HG03196 (cell line): ENCODE results near the gene LRRK1.

Experiments
- ATAC-seq: cut with Tn5 transposase; IDR thresholded peaks from one replicate; pipeline ENCODE4 v1.9.1; 2021; ENCODE audit not compliant: unreplicated experiment

LRRK1 gene

DNA sequence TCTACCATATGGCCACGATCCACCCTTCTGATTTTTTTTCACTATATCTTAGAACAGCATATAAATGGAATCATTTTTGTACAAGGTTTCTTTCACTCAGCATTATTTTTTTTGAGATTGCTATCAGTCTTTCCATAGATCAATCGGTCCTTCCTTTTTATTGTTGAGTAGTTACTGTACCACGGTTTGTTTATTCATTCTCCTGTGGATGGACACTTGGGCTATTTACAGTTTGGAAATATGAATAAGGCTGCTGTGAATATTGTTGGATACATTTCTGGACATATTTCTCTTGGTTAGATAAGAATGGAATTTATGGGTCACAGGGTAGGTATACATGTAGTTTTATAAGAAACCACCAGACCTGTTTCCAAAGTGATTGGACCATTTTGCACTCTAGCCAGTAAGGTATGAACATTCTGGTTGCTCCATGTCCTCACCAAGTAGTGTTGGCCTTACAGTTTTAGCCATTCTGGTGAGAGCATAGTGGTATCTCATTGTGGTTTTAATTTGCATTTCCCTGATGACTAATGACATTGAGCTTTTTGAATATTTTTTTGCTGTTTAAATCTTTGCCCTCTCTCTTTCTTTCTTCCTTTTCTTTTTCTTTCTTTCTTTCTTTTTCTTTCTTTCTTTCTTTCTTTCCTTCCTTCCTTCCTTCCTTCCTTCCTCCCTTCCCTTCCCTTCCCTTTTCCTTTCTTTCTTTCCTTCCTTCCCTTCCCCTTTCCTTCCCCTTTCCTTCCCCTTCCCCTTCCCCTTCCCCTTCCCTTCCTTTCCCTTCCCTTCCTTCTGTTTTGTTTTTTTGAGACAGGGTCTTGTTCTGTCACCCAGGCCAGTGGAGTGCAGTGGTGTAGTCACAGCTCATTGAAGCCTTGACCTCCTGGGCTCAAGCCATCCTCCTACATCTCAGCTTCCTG, 49.2 kb downstream of the LRRK1 start:
- ATAC-seq: no peak

DNA sequence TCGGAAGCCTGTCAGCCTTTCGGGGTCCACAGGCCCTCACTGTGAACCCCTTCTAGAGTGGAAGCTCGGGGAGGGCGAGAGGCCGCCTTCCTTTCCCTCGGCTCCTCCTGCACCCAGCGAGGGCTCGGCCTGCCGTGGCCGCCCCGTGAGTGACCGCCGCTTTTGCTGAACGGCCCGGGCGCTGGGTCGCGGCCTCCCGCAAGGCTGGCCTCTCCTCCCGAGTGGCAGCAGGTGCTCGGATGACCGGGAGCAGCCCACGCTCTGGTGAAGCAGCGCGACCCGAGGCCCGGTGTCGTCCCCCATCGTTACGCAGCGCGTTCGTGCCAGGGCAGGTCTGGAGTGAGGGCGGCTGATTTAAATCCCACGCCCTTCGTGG, 53.8 kb downstream of the LRRK1 start:
- ATAC-seq: no peak

DNA sequence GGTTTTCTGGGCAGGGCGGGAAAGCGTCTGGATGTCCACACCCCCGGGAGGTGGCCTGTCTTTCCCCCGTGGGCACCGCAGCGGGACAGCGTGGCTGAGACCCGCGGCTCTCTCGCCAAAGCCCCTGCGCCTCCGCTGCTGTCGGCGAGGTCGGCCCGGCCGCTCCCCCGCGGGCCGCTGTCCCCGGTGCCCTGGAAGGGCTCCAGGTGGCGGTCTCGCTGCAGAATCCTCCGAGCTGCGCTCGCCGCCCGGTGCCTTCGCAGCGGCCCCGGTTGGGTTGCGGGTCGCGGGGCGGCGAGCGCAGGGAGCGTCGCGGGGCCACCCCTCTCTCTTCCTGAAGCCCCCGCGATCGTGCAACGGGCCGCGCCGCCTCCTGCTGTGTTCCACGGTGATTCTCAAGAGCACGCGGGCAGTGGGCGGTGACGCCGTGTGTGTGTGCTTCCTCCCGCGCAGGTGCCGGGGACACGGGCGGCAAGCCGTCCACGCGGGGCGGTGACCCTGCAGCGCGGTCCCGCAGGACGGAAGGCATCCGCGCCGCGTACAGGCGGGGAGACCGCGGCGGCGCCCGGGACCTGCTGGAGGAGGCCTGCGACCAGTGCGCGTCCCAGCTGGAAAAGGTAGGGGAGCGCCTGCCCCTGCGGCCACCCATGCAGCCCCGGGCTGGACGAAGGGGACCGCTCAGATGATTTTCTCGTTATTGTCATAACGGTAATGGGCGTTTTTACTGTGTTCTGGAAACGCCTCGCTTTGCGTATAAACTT, 54.4 kb downstream of the LRRK1 start:
- no peak for ATAC-seq

DNA sequence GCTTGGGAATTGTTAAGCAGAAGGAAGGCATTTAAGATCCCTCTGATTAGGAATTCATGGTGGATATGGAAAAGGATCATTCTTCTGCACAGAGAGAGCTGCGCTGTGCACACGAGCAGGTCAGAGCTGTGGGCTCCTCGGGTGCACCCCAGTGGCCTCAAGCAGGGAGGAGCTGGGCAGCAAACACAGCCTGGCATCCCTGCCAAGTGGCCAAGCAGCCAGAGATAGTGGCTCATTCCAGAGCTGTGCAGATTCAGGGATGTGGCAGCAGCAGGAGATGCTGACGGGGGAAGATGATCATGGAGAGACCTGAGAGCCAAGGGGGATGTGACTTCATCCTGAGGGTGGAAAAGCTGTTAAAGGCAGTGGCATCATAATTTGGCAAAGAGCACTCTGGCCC, 55.9 kb downstream of the LRRK1 start:
- ATAC-seq: no peak

DNA sequence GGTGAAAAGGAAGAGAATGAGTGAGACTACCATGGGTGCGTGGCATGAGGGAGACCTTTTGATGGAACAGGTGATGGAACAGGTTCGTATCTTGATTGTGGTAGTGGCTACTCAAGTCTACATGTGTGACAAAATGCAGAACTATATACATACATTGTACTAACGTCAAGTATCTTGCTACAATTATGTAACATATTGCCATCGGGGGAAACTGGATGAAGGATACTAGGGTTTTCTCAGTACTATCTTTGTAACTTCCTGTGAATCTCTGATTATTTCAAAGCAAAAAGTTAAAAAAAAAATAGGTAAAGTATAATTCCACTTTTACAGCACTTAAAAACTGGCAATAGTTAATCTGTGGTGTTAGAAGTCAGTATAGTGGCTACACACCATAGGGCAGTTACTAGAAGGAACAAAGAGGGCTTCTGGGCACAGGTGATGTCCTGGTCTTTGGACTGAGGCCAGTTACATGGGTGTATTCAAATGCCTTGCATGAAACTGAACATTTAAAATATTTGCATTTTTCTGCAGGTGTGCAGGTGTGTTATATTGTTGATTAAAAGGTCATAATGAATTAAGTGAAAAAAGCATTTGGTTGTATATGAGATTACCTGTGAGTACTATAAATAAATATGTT, 61.4 kb downstream of the LRRK1 start:
- no peak for ATAC-seq

DNA sequence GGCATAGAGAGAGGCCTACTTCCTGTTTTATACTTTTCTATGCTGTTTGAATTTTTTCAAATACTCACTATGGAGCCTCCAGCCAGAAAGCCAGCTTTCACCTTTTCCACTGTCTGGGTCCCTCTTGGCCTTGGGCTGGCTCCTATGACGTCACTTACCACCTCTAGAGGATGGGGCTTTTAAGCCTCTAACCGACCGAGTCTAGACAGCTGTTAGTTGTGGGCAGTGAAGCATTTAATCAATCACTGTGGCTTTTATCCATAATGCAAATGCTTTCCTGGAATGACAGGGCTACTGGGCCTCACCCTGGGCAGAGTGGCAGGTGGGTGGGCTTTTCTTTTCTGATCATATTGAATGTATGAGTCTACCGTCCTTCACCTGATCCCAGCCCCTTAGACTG, 61.9 kb downstream of the LRRK1 start:
- ATAC-seq: no peak

DNA sequence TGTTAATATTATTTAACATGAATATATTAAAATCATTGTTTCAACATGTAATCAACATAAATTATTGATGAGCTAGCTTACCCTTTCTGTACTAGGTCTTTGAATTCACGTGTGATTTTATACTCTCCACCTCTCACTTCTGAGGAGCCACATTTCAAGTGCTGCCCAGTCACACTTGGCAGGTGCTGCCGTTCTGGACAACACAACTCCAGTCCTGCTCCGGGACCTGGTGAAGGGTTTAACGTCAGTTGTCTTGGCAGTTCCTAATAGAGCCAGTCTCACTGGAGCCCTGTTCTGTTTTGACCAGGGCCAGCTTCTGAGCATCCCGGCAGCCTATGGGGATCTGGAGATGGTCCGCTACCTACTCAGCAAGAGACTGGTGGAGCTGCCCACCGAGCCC, 64.1 kb downstream of the LRRK1 start:
- ATAC-seq: no peak

DNA sequence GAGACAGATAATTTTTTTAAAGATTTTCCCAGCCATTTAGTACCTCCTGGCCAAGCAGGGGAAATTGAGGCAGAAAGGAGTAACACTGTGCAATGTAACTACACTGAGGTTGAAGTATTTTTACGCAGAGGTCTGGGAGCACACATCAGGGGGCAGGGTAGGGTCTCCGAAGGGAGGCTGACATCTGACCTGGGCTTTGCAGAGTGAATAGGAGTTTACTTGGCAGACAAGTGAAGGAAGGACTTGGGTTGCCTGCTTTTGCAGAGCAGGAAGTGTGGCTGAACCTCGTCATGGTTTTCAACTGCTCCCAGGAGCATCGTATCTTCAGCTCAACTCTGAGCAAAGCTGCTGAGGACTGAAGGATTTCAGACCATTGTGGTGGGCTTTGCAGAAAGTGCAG, 66.2 kb downstream of the LRRK1 start:
- no peak for ATAC-seq

DNA sequence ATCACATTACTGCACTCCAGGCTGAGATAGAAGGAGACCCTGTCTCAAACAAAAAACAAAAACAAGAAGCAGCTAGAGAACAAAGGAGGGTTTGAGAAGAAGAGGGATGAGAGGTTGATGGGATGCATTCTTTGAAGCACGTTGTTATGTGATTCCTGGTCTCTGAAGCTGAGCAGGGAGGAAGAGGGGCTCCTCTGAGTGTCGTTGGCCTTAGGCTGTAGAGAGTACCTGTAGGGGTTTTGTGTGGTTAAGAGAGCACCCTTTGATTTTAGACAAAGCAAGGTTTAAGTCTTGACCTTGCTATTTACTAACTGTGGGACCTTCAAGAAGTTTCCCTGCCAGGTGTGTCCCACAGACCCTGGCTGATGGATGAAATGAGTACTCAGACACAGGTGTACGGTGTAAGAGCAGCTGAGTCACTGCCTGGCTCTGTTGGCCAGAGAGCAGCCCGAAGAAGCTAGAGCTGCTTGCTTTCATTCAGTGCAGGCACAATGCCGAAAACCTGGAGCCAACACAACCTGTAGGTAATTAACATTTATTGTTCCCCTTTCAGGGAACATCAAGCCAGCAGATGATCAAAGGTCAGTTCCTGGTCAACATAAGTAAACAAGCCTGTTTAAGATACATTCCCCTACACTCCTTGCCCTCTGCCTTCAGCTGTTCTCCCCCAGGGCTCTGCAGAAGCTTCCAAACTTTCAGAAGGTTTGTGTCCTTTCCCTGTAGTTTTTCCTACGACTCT, 67.2 kb downstream of the LRRK1 start:
- ATAC-seq: no peak

DNA sequence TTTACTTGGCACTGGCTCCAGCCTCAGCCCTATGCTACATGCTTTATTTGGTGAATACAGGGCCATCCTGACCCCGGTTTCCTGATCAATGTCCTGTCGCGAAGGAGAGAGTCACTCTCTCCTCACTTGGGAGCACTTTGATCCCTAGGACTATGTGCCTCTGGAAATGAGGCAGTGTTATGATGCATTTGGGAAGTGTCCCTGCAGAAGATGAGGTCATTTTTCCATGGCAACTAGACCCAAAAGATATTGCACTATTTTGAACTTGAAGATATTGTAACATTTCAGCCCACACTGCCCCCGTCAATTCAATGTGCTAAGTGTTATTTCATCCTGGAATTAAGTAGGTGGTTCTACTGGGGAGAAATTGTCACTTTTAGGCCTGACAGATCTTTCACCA, 68.0 kb downstream of the LRRK1 start:
- ATAC-seq: no peak

DNA sequence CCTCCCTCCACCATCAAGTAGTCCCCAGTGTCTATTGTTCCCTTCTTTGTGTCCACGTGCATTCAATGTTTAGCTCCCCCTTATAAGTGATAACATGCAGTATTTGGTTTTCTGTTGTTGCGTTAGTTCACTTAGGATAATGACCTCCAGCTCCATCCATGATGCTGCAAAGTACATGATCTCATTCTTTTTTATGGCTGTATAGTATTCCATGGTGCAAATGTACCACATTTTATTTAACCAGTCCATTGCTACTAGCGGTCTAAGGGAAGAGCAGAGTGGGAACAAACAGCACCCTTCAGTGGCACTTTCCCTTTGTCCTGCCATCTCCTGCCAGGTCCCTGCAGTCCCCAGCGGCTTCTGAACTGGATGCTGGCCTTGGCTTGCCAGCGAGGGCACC, 69.1 kb downstream of the LRRK1 start:
- ATAC-seq: no peak

DNA sequence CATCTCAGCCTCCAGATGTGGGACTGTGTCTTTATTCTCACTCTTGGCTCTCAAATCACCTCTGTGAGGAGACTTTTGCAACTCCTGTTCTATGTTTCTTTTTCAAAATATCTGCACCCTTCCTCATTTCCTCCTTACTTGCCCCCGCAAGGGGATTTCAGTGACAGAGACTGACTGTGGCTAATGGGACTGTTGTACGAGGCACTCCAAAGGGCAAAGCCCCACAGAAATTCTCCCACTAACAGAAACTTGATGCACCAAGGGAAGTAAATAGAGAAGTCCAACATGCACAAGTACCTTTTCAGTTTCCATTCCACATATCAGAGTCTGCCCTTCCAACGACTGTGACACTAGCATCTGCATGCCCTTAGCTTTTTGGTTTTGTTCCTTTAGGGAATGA, 69.7 kb downstream of the LRRK1 start:
- ATAC-seq: no peak

DNA sequence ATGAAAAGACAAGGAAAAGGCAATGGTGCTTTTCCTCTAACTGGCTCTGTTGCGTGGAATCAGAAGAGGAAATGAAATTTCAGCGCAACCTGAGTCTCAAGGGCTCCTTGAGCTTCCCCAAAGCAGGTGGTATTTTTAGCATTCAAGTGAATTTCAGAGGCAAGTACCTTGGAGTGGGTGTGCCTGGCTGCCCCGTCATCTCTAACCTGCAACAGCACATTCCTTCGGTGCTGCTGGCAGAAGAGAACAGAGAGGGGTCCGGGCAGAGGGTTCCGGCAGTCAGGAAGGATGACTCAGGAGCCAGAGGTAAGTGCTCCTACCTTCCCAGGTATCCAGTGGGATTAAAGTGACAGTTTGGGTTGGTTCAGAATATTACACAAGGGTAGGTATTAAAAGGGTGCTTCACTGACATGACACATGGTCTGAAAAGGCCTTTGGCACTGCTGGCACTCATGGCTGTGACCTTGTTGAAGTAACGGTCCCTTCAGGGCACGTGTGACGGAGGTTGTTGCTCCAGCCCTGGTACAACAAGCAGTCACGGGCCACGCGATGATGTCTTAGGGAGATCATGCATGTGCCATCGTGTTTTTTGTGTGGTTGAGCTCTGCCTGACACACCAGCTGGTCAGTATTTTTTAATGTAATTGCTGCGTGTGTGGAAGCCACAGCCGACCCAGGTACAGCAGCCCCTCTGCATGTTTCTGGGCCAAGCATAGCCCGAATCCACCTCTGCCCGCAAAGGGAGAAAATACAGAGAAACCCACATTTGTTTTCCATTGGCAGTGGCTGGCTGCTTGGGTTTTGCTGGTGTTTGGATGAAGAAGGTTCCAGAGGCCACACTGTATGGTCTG, 75.7 kb downstream of the LRRK1 start:
- no peak for ATAC-seq

DNA sequence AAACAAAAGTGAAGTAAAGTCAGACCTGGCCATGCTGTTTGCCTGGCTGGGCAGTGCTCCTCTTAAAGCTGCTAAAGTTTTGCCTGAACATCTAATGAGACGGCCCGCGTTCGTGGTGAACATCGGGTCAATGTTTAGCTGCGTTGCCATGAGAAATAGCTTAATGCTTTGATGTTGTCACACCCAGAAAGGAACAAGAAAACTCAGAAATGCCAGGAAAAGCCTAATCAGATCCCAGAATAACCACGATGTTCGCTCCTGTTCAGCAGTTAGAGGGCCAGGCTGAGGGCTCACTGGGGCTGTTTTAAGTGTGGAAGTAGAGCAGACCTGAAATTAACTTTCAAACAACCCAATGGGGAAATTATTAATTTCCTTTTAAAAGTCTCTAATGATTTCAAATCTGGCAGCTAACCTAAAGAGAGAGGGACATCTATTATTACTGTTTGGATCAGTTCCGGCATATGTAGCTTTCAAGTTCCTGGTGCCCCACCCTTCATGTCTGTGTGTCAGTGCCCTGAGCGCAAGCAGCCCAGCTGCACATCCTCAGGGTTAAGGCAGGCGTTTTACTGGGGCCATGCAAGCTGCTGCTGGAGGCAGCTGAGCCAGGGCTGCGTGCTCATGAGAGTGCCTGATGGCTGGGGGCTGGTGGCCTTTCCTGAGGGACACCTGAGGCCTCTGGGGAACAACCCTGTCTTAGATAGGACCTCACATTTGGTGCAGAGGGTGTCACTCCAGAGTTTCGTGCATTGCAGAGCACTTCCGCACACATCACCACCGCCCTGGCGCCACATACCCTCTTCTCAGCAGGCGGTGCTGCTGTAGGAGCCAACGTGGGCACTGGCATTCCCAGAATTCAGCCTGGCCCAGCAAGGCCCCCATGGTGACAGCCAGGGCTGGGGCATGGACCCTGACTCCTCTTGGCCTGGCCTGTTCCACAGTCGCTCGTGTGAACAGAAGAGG, 76.6 kb downstream of the LRRK1 start:
- no peak for ATAC-seq

DNA sequence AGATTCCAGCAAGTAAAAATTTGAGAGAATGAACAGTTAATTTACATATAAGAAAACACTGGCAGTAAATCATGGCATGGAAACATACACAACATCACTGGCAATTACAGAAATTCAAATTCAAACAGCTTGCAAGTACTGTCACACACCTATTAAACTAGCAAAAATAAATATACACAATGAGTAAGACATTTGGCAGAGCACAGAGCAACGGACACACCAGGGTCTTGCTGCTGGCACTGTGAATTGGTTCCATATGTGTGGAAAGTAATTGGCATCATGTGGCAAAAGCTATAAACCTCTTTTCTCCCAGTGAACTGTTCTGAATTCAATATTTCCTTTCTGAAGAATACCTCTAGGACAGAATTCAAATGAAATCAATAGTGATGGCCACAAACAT, 78.3 kb downstream of the LRRK1 start:
- no peak for ATAC-seq

DNA sequence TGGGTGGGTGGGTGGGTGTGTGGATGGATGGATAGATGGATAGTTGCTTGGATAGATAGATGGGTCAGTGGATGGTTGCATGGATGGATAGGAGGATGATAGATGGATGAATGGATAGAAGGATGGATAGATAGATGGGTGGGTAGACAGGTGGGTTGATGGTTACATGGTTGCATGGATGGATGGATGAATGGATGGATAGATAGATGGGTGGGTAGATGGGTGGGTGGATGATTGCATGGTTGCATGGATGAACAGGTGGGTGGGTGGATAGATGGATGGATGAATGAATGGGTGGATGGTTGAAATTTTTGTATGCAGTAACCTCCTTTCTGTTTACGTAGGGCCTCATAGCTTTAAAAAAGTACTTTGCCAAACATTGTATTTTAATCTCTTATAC, 79.5 kb downstream of the LRRK1 start:
- ATAC-seq: no peak

DNA sequence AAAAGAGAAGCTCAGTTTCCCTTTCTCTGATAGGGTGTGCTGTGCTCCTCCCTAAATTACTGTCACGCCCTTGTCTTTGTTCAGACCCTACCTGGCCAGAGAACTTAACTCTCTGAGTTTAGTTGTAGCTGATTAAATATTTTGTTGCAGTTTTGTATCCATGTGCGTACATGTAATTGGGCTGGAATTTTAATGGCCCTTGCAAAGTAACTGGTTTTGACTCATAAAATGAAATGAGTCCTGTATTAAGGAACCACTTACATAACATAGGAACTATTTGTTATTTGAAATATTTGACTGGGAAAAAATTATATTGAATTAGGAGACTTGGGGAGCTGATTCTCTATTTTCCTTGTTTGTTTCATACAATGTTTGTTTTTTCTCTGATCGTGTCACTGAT, 80.2 kb downstream of the LRRK1 start:
- no peak for ATAC-seq

DNA sequence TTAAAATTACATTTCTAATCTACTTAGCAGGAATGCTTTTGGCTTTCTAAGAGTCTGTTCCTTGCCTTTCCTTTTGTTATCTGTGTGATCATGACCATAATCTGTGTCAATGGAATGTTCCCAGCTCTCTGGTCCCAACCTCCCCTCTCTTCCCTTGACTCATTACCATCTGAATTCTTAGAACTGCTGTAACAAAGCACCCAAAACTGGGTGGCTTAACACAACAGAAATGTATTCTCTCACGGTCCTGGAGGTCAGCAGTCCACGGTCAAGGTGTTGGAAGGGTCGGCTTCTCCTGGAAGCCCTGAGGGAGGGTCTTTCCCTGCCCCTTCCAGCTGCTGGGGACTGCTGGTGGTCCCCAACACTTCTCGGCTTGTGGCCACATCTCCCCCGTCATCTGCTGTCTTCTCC, 81.1 kb downstream of the LRRK1 start:
- no peak for ATAC-seq

DNA sequence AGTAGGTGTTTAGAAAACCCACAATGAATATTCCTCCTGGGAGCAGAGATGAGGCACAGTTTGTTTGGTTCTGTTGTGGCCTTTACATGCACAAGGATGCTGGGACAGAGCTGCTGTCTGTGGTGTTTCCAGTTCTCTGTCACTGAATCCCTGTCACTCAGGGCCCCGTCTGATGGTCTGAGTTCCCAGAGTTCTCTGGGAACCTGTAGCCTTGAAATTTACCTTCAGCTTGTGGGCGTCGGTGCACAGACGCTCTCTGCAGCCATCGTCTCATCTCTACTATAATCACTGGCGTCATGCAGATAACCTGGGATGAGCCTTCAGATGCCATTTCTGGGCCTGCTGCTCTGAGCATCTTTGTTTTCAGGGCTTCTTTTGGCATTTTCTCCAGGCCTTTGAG, 81.9 kb downstream of the LRRK1 start:
- ATAC-seq: no peak
